ENCODE data around the gene RSPH6A. TPM values are rescaled to one million over a fixed set of nuclear protein-coding genes. Genes with fewer than 3 reads are reported as not detected.

Gene RSPH6A
- total RNA-seq, 4 donors from 2014 or later: 0.54 to 3.3 TPM; not detected in 2

- H3K9me3 ChIP-seq: no peaks in the 10 kb centered on the region
- peaks cover 0 to 42% (median 13%) of the 10 kb centered on the region in 4 donors for H3K4me1 ChIP-seq
- TF ChIP-seq, protein P1, sequence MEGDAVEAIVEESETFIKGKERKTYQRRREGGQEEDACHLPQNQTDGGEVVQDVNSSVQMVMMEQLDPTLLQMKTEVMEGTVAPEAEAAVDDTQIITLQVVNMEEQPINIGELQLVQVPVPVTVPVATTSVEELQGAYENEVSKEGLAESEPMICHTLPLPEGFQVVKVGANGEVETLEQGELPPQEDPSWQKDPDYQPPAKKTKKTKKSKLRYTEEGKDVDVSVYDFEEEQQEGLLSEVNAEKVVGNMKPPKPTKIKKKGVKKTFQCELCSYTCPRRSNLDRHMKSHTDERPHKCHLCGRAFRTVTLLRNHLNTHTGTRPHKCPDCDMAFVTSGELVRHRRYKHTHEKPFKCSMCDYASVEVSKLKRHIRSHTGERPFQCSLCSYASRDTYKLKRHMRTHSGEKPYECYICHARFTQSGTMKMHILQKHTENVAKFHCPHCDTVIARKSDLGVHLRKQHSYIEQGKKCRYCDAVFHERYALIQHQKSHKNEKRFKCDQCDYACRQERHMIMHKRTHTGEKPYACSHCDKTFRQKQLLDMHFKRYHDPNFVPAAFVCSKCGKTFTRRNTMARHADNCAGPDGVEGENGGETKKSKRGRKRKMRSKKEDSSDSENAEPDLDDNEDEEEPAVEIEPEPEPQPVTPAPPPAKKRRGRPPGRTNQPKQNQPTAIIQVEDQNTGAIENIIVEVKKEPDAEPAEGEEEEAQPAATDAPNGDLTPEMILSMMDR (IDR thresholded peaks at IDR 0.05): peak; percentile 80 to 97 (median 96)
- TF ChIP-seq POLR2A (IDR thresholded peaks at IDR 0.05): peak; percentile 24 to 47
- H3K36me3 ChIP-seq: no peaks in the 10 kb centered on the region
- H3K4me3 ChIP-seq: peak overlapping the region; percentile 50 to 89 (median 84)
- H3K27ac ChIP-seq: peak overlapping the region; percentile 76 to 99 (median 91)
- no peaks in the 10 kb centered on the region for H3K27me3 ChIP-seq
- peak; percentile 91 to 98 (median 98) for DNase-seq
Measured at GRCh38 chr19:45770192-45771101, 44.7 kb downstream of the RSPH6A start.

GRCh38 chr19:45769821-45770191 lies 45.3 kb downstream of the RSPH6A start:
- no peaks in the 10 kb centered on the region for H3K36me3 ChIP-seq
- TF ChIP-seq, protein P1 (IDR thresholded peaks at IDR 0.05): no peak
- no peak for TF ChIP-seq POLR2A (IDR thresholded peaks at IDR 0.05)
- H3K4me3 ChIP-seq: peak overlapping the region; percentile 50 to 89 (median 84)
- H3K4me1 ChIP-seq: peaks cover 0 to 47% (median 13%) of the 10 kb centered on the region in 4 donors
- H3K27ac ChIP-seq: peak overlapping the region; percentile 76 to 99 (median 91)
- no peaks in the 10 kb centered on the region for H3K27me3 ChIP-seq
- no peaks in the 10 kb centered on the region for H3K9me3 ChIP-seq
- peak in 2 of 3 donors; percentile 58 to 77 for DNase-seq

DNA sequence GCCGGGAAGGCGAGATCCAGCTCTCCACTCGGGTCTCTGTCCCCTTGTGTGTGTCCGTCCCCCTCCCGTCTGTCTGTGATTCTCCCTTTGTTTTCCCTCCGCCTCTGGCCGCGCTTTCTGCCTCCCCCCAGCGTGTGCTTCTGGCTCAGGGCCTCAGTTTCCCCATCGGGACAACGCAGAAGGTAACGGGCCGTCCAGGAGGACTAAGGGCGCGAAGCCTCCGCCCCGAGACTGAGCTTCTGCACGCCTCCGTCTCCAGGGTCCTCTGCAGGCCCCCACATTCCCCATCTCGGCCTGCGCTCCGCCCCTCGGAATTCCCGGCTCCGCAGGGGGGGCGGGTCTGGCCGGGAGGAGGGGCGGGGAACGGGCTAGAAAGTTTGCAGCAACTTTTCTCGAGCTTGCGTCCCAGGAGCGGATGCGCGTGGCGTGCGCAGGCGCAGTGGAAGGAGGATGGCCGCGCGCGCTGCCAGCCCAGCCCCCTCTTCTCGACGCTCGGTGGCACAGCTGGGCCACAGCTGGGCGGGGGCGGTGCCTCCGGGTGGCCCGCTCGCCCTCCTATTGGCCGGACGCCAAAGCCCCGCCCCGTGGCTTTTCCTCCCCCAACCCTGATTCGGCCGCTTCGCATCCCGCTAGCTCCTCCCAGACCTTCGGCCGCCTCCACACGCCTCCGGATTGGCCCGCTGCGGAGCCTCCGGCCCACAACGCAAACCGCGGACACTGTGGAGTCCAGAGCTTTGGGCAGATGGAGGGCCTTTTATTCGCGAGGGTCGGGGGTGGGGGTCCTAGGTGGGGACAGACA lies 45.9 kb downstream of the RSPH6A start, which contains the start of gene SIX5:
TSS of gene SIX5 (minus strand) at position 269 of the 799 bp plus-strand sequence. CDS start 408 bp downstream, outside the sequence.
- H3K4me3 ChIP-seq: peak within 1 kb of the TSS; percentile 50 to 89 (median 84)
- H3K9me3 ChIP-seq: no peaks in the 10 kb centered on the region
- TF ChIP-seq, protein P1 (IDR thresholded peaks at IDR 0.05): peak in 1 of 6 experiments; percentile 4
- peak; percentile 31 to 59 for TF ChIP-seq POLR2A (IDR thresholded peaks at IDR 0.05)
- H3K27me3 ChIP-seq: no peaks in the 10 kb centered on the region
- no peaks in the 10 kb centered on the region for H3K36me3 ChIP-seq
- peak; percentile 94 to 99 (median 99) for DNase-seq
- peak within 1 kb of the TSS; percentile 79 to 99 (median 91) for H3K27ac ChIP-seq
- peaks cover 0 to 53% (median 13%) of the 10 kb centered on the region in 4 donors for H3K4me1 ChIP-seq

- peak in 1 of 3 donors; percentile 26 for DNase-seq
- Histone ChIP-seq H3K4me1 (peaks cover 0 to 59% (median 13%) of the 10 kb centered on the region in 4 donors), H3K27ac (peak overlapping the region; percentile 79 to 99 (median 91)), H3K4me3 (peak overlapping the region; percentile 50 to 89 (median 84)), H3K27me3 (no peaks in the 10 kb centered on the region), H3K9me3 (no peaks in the 10 kb centered on the region), H3K36me3 (no peaks in the 10 kb centered on the region)
- TF ChIP-seq, protein P1 (IDR thresholded peaks at IDR 0.05): no peak
- TF ChIP-seq POLR2A (IDR thresholded peaks at IDR 0.05): no peak
Measured at GRCh38 chr19:45768655-45768983, 46.5 kb downstream of the RSPH6A start.

- Histone ChIP-seq H3K36me3 (no peaks in the 10 kb centered on the region), H3K27me3 (no peaks in the 10 kb centered on the region), H3K4me3 (peak overlapping the region; percentile 50 to 89 (median 84)), H3K4me1 (peaks cover 0 to 60% (median 13%) of the 10 kb centered on the region in 4 donors), H3K9me3 (no peaks in the 10 kb centered on the region), H3K27ac (peak overlapping the region; percentile 79 to 99 (median 91))
- TF ChIP-seq, protein P1 (IDR thresholded peaks at IDR 0.05): no peak
- TF ChIP-seq POLR2A (IDR thresholded peaks at IDR 0.05): no peak
- DNase-seq: peak; percentile 29 to 73 (median 72)
Measured at GRCh38 chr19:45767881-45768654, 47.0 kb downstream of the RSPH6A start.
